Kidney epithelial cell (primary cell): Measurements from ENCODE around the gene NABP2. TPM values are rescaled to one million over a fixed set of nuclear protein-coding genes. Genes with fewer than 3 reads are reported as not detected.

Experiments used
- DNase-seq: peaks from one replicate; pipeline ENCODE4 v3.0.0-alpha.2; 2010; ENCODE audit warnings: low read depth
- H3K27me3 ChIP-seq: 2 replicates; pipeline ENCODE4 v1.6.0; 2011; ENCODE audit warnings: low read length; ENCODE audit not compliant: control insufficient read depth, insufficient read depth
- H3K36me3 ChIP-seq: 2 replicates; pipeline ENCODE4 v1.5.1; 2011; ENCODE audit warnings: low read length; ENCODE audit not compliant: control insufficient read depth, insufficient read depth
- H3K4me3 ChIP-seq: 2 replicates; pipeline ENCODE4 v1.5.1; 2011; ENCODE audit warnings: low read depth, mild to moderate bottlenecking, control low read depth, low read length
- total RNA-seq: library from RNA; depleted of rRNA; stranded (reverse); fragments of >200 nt; gene quantifications from 2 replicates; pipeline ENCODE4 v1.2.3, GENCODE V29; 2015
- TF ChIP-seq, protein P1 (sequence below): IDR thresholded peaks from 2 replicates; pipeline ENCODE4 v1.5.1; 2011; ENCODE audit warnings: mild to moderate bottlenecking, moderate library complexity, low read length, control low read depth, inconsistent platforms; ENCODE audit not compliant: insufficient read depth, poor library complexity, severe bottlenecking

NABP2 gene
- total RNA-seq, 1 donor from 2014 or later: 47.6 TPM

DNA sequence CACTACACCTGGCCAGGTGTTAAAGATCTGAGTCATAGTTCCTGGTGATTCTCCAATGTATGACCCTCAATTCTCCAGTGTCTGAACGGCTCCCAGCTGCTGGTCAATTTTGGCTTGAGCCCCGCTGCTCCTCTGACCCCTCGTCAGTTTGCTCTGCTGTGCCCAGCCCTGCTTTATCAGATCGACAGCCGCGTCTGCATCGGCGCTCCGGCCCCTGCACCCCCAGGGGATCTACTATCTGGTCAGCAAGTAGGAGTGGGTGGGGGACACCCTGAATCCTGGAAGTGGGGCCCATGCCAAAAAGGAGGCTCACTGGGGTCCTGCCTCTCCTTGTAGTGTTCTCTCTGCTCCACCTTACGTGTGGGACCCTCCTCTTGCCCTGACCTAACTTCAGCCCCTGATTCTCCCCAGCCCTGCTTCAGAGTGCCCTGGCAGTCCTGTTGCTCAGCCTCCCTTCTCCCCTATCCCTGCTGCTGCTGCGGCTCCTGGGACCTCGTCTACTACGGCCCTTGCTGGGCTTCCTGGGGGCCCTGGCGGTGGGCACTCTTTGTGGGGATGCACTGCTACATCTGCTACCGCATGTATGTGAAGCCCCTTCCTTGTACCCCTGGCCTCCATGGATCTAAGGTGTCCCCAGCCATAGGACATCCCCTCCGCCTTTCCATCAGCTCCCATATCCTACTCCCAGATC is 10.7 kb downstream of the NABP2 start:
- Histone ChIP-seq H3K36me3 (no peaks in the 10 kb centered on the region), H3K27me3 (no peaks in the 10 kb centered on the region), H3K4me3 (no peak overlapping the region)
- DNase-seq: no peak
- TF ChIP-seq, protein P1, sequence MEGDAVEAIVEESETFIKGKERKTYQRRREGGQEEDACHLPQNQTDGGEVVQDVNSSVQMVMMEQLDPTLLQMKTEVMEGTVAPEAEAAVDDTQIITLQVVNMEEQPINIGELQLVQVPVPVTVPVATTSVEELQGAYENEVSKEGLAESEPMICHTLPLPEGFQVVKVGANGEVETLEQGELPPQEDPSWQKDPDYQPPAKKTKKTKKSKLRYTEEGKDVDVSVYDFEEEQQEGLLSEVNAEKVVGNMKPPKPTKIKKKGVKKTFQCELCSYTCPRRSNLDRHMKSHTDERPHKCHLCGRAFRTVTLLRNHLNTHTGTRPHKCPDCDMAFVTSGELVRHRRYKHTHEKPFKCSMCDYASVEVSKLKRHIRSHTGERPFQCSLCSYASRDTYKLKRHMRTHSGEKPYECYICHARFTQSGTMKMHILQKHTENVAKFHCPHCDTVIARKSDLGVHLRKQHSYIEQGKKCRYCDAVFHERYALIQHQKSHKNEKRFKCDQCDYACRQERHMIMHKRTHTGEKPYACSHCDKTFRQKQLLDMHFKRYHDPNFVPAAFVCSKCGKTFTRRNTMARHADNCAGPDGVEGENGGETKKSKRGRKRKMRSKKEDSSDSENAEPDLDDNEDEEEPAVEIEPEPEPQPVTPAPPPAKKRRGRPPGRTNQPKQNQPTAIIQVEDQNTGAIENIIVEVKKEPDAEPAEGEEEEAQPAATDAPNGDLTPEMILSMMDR: no peak

DNA sequence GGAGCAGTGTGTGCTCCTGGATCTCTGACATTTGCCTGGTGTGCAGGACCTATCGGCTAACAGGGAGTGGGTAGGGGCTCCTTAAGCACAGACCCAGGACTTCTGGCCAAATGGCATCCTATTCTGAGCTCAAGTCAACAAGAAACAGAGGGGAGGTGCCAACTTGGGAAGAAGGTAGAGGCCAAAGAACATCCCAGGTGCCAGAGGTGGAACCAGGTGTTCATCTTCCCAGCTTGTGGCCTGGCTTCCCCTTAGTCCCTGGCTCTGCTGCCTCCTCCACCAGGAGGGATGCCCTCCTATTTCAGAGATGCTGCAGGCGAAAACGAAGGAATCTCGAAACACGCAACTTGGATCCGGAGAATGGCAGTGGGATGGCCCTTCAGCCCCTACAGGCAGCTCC is 11.9 kb downstream of the NABP2 start:
- DNase-seq: no peak
- TF ChIP-seq, protein P1: no peak
- Histone ChIP-seq H3K27me3 (no peaks in the 10 kb centered on the region), H3K36me3 (no peaks in the 10 kb centered on the region), H3K4me3 (no peak overlapping the region)

DNA sequence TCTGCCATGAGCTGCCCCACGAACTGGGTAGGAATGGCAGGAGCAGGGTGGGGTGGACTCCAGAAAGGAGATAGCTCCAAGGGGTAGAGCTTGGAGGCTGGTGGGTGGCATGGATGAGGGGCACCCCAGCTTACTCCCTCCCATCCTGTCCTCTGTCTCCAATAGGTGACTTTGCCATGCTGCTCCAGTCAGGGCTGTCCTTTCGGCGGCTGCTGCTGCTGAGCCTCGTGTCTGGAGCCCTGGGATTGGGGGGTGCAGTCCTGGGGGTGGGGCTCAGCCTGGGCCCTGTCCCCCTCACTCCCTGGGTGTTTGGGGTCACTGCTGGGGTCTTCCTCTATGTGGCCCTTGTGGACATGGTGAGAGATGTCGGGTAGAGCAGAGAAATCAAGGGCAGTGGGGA is 12.8 kb downstream of the NABP2 start:
- Histone ChIP-seq H3K4me3 (no peak overlapping the region), H3K36me3 (peaks cover 3% of the 10 kb centered on the region), H3K27me3 (no peaks in the 10 kb centered on the region)
- DNase-seq: no peak
- TF ChIP-seq, protein P1: no peak

DNA sequence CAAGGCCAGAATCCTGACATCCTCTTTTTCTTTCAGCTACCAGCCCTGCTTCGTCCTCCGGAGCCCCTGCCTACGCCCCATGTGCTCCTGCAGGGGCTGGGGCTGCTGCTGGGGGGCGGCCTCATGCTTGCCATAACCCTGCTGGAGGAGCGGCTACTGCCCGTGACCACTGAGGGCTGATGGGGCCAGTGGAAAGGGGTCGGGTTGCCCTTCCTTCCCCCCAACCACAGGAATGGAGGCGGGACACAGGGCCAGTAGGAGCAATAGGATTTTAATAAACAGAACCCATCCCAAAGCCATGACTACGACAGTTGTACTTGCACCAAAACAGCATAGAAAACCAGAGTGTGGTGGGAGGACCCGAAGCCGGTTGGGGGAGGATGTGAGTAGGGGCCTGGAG is 13.4 kb downstream of the NABP2 start:
- H3K36me3 ChIP-seq: peaks cover 3% of the 10 kb centered on the region
- H3K4me3 ChIP-seq: no peak overlapping the region
- H3K27me3 ChIP-seq: no peaks in the 10 kb centered on the region
- TF ChIP-seq, protein P1: no peak
- no peak for DNase-seq

DNA sequence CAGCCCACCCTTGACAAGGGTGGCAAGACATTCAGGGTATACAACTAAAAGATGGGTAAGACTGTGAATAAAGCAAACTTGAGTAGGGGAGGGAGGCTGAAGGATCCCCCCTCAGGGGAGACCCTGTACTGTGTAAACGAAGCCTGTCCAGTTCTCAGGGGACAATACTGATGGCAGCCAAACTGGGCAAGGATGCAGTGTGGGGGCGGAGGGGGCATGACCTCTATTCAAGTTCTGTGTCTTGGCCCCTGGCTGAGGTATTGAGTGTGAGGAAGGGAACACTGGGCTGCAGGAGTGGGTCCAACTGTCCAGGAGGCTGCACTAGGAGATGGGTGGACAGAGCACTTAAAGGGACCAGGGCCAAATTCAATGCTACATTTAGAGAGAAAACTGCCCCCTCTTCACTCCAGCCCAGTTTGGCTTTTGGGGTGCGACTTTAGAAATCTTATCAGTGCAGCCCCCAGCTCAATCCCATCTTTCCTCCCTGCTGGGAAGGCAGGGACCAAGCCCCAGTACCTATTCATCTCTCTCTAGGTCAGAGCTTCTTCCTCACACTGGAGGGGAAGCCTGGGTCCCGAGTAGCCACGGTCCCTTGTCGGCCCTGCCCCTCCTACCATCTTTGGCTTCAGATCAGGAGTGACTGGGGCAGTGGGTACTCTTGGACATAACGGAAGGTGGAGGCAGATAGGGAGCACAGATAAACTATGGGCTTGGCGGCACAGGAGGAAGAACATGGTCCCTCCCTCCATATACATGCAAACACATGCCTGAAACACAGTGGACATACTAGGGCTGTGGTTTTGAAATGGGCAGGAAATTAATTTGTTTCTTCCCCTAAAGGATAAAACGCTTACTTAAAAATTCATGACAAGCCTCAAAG is 17.5 kb downstream of the NABP2 start:
- H3K27me3 ChIP-seq: no peaks in the 10 kb centered on the region
- peaks cover 8% of the 10 kb centered on the region for H3K36me3 ChIP-seq
- H3K4me3 ChIP-seq: no peak overlapping the region
- DNase-seq: no peak
- TF ChIP-seq, protein P1: no peak
